Astrocyte (in vitro differentiated cells and primary cell): Measurements from ENCODE around the gene GNL3L. TPM values are rescaled to one million over a fixed set of nuclear protein-coding genes. Genes with fewer than 3 reads are reported as not detected.
"Not testable (repeated sequence)": the region's sequence is repeated elsewhere in the genome, so short reads cannot be mapped to it uniquely, and the experiment has no call there.

Source experiments
- DNase-seq: peaks from one replicate; pipeline ENCODE4 v3.0.0-alpha.2; 2010; ENCODE audit warnings: low read depth
- FAIRE-seq: peaks from 2 replicates; lab custom pipeline; 2011; peaks lifted over from hg19 to GRCh38; lab: Jason Lieb, UNC
- H2AFZ ChIP-seq: 2 replicates; pipeline ENCODE4 v1.6.0; 2012; ENCODE audit warnings: low read depth, low read length, inconsistent platforms
- H3K27ac ChIP-seq: 2 replicates; pipeline ENCODE4 v1.5.1; 2011; ENCODE audit warnings: low read depth, low read length, inconsistent platforms
- H3K27me3 ChIP-seq: 2 replicates; pipeline ENCODE4 v1.6.0; 2011; ENCODE audit warnings: low read length, inconsistent platforms; ENCODE audit not compliant: insufficient read depth
- H3K36me3 ChIP-seq: 2 replicates; pipeline ENCODE4 v1.5.1; 2011; ENCODE audit warnings: low read length, inconsistent platforms; ENCODE audit not compliant: insufficient read depth
- H3K4me1 ChIP-seq: 2 replicates; pipeline ENCODE4 v1.5.1; 2011; ENCODE audit warnings: low read length, inconsistent platforms; ENCODE audit not compliant: insufficient read depth
- H3K4me2 ChIP-seq: 2 replicates; pipeline ENCODE4 v1.6.0; 2012; ENCODE audit warnings: low read length, inconsistent platforms
- H3K4me3 ChIP-seq: 2 replicates; pipeline ENCODE4 v1.5.1; 2011; ENCODE audit warnings: low read depth, mild to moderate bottlenecking, low read length, inconsistent platforms; ENCODE audit not compliant: insufficient read depth
- H3K79me2 ChIP-seq: 2 replicates; pipeline ENCODE4 v1.6.0; 2012; ENCODE audit warnings: mild to moderate bottlenecking, low read length, inconsistent platforms; ENCODE audit not compliant: insufficient read depth
- H3K9ac ChIP-seq: 2 replicates; pipeline ENCODE4 v1.6.0; 2012; ENCODE audit warnings: mild to moderate bottlenecking, low read length, inconsistent platforms
- H3K9me3 ChIP-seq: 2 replicates; pipeline ENCODE4 v1.5.1; 2012; ENCODE audit warnings: low read depth, mild to moderate bottlenecking, low read length, inconsistent platforms; ENCODE audit not compliant: insufficient read depth
- H4K20me1 ChIP-seq: 2 replicates; pipeline ENCODE4 v1.6.0; 2012; ENCODE audit warnings: low read length, inconsistent platforms; ENCODE audit not compliant: insufficient read depth
- H3K27ac Mint-ChIP-seq: one replicate; pipeline ENCODE4 v1.8.0; 2021; ENCODE audit warnings: mild to moderate bottlenecking, mixed read lengths; ENCODE audit not compliant: unreplicated experiment
- H3K27me3 Mint-ChIP-seq: one replicate; pipeline ENCODE4 v1.8.0; 2021; ENCODE audit warnings: low read depth, mixed read lengths; ENCODE audit not compliant: unreplicated experiment
- H3K36me3 Mint-ChIP-seq: one replicate; pipeline ENCODE4 v1.8.0; 2021; ENCODE audit warnings: low read depth, mixed read lengths; ENCODE audit not compliant: unreplicated experiment
- H3K4me1 Mint-ChIP-seq: one replicate; pipeline ENCODE4 v1.8.0; 2021; ENCODE audit warnings: low read depth, mixed read lengths; ENCODE audit not compliant: unreplicated experiment
- H3K4me3 Mint-ChIP-seq: one replicate; pipeline ENCODE4 v1.8.0; 2021; ENCODE audit warnings: mild to moderate bottlenecking, moderate library complexity, mixed read lengths; ENCODE audit not compliant: unreplicated experiment
- H3K9me3 Mint-ChIP-seq: one replicate; pipeline ENCODE4 v1.8.0; 2021; ENCODE audit warnings: mild to moderate bottlenecking, mixed read lengths; ENCODE audit not compliant: unreplicated experiment
- EZH2 ChIP-seq: IDR thresholded peaks from 2 replicates; pipeline ENCODE4 v1.6.1; 2012; ENCODE audit warnings: mild to moderate bottlenecking, low read length, inconsistent platforms; ENCODE audit not compliant: insufficient read depth
- total RNA-seq: library from RNA; stranded (reverse); gene quantifications from 2 replicates; pipeline ENCODE4 v1.2.1, GENCODE V29; 2021
- TF ChIP-seq, protein P1 (sequence below): IDR thresholded peaks from 2 replicates; pipeline ENCODE4 v1.5.1; 2011; ENCODE audit warnings: low read depth, mild to moderate bottlenecking, inconsistent platforms, low read length, moderate library complexity; ENCODE audit not compliant: insufficient read depth

GNL3L gene
- total RNA-seq, 1 donor from 2014 or later, result 46.5 TPM

DNA sequence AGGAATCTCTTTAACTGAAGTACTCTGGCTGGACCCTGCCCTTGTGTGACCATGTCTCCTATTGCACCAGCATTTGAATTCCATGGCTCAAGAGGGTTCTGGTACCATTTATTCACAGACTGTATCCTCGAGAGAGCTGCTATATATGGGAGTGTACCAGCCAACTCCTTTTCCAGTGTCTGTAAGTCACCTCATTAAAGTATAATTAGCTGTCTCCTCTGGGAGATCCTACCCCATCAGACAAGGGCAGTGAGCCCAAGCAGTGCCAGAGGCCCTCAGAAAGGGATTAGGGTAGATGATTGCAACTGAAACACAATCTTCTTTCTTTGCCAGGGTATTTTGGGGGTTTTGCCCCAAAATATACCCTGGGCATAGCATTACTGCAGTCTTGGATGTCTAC lies 31.6 kb downstream of the GNL3L start:
- peaks cover 6% of the 10 kb centered on the region for H3K36me3 ChIP-seq
- H3K9ac ChIP-seq, result no peak overlapping the region

DNA sequence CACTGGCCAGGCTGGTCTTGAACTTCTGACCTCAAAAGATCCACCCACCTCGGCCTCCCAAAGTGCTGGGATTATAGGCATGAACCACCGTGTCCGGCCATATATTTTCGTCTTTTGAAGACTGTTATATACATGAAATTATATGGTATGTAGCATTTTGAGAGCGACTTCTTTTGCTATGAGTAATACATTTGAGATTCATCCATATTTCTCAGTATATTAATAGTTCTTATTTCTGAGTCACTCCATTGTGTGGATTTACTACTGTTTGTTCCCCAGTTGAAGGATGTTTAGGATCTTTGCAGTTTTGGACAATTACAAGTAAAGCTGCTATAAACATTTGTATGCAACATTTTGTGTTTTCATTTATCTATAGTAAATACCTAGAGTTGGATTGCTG lies 34.9 kb downstream of the GNL3L start:
- H3K9me3 Mint-ChIP-seq, result no peaks in the 10 kb centered on the region
- peaks cover 6% of the 10 kb centered on the region for H3K36me3 ChIP-seq
- FAIRE-seq (peak; percentile 80), DNase-seq (no peak)
- TF ChIP-seq EZH2, result no peak
- TF ChIP-seq, protein P1, sequence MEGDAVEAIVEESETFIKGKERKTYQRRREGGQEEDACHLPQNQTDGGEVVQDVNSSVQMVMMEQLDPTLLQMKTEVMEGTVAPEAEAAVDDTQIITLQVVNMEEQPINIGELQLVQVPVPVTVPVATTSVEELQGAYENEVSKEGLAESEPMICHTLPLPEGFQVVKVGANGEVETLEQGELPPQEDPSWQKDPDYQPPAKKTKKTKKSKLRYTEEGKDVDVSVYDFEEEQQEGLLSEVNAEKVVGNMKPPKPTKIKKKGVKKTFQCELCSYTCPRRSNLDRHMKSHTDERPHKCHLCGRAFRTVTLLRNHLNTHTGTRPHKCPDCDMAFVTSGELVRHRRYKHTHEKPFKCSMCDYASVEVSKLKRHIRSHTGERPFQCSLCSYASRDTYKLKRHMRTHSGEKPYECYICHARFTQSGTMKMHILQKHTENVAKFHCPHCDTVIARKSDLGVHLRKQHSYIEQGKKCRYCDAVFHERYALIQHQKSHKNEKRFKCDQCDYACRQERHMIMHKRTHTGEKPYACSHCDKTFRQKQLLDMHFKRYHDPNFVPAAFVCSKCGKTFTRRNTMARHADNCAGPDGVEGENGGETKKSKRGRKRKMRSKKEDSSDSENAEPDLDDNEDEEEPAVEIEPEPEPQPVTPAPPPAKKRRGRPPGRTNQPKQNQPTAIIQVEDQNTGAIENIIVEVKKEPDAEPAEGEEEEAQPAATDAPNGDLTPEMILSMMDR, result no peak
- no peak overlapping the region for H3K27ac ChIP-seq
- no peak overlapping the region for H3K4me3 ChIP-seq
- no peaks in the 10 kb centered on the region for H3K27me3 ChIP-seq
- H4K20me1 ChIP-seq, result no peaks in the 10 kb centered on the region
- no peak overlapping the region for H3K4me2 ChIP-seq
- no peak overlapping the region for H3K27ac Mint-ChIP-seq
- H3K79me2 ChIP-seq, result no peaks in the 10 kb centered on the region
- H3K9ac ChIP-seq, result no peak overlapping the region
- peaks cover 7% of the 10 kb centered on the region for H3K36me3 Mint-ChIP-seq
- no peak overlapping the region for H3K4me3 Mint-ChIP-seq
- no peaks in the 10 kb centered on the region for H3K9me3 ChIP-seq
- H3K27me3 Mint-ChIP-seq, result no peaks in the 10 kb centered on the region
- H2AFZ ChIP-seq, result no peak overlapping the region
- H3K4me1 Mint-ChIP-seq, result no peaks in the 10 kb centered on the region
- no peaks in the 10 kb centered on the region for H3K4me1 ChIP-seq

More for the DNA sequence above, 31.6 kb downstream of the GNL3L start:
- FAIRE-seq, result no peak
- Mint-ChIP-seq H3K27ac (no peak overlapping the region), H3K27me3 (no peaks in the 10 kb centered on the region), H3K4me3 (no peak overlapping the region), H3K9me3 (no peaks in the 10 kb centered on the region), H3K36me3 (peaks cover 7% of the 10 kb centered on the region), H3K4me1 (no peaks in the 10 kb centered on the region)
- no peaks in the 10 kb centered on the region for H4K20me1 ChIP-seq
- no peaks in the 10 kb centered on the region for H3K79me2 ChIP-seq
- no peak for DNase-seq
- H3K9me3 ChIP-seq, result no peaks in the 10 kb centered on the region
- no peak overlapping the region for H3K4me3 ChIP-seq
- no peak for TF ChIP-seq EZH2
- TF ChIP-seq, protein P1, result no peak
- H3K4me2 ChIP-seq, result no peak overlapping the region
- H2AFZ ChIP-seq, result no peak overlapping the region
- no peak overlapping the region for H3K27ac ChIP-seq
- H3K27me3 ChIP-seq, result no peaks in the 10 kb centered on the region
- H3K4me1 ChIP-seq, result no peaks in the 10 kb centered on the region

DNA sequence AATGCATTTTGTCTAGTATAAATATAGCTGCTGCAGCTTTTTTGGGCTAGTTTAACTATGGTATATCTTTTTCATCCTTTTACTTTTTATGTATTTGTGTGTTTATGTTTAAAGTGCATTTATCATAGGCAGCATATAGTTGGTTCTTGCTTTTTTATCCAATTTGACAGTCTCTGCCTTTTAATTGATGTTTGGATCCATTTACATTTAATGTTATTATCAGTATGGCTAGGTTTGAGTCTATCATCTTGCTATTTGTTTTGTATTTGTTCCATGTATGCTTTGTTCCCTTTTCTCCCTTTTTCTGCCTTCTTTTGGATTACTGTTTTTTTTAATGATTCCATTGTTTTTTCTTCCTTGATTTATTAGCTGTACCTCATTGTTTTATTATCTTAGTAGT lies 40.3 kb downstream of the GNL3L start:
- Histone ChIP-seq H3K4me1 (no peaks in the 10 kb centered on the region), H3K9ac (no peak overlapping the region), H3K27ac (no peak overlapping the region), H3K9me3 (no peaks in the 10 kb centered on the region), H4K20me1 (no peaks in the 10 kb centered on the region), H3K79me2 (no peaks in the 10 kb centered on the region), H3K27me3 (no peaks in the 10 kb centered on the region), H3K36me3 (no peaks in the 10 kb centered on the region), H2AFZ (no peak overlapping the region), H3K4me3 (no peak overlapping the region), H3K4me2 (no peak overlapping the region)
- FAIRE-seq, result peak; percentile 26
- TF ChIP-seq, protein P1, result no peak
- TF ChIP-seq EZH2, result no peak
- Mint-ChIP-seq H3K9me3 (no peaks in the 10 kb centered on the region), H3K36me3 (peaks cover 6% of the 10 kb centered on the region), H3K27ac (no peak overlapping the region), H3K27me3 (no peaks in the 10 kb centered on the region), H3K4me1 (no peaks in the 10 kb centered on the region), H3K4me3 (no peak overlapping the region)
- DNase-seq, result no peak

DNA sequence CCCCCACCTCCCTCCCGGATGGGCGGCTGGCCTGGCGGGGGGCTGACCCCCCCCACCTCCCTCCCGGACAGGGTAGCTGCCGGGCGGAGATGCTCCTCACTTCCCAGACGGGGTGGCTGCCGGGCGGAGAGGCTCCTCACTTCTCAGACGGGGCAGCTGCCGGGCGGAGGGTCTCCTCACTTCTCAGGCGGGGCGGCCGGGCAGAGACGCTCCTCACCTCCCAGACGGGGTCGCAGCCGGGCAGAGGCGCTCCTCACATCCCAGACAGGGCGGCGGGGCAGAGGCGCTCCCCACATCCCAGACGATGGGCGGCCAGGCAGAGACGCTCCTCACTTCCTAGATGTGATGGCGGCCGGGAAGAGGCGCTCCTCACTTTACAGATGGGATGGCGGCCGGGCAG lies 42.6 kb downstream of the GNL3L start:
- H3K9me3 Mint-ChIP-seq, H3K36me3 ChIP-seq, H3K36me3 Mint-ChIP-seq, H4K20me1 ChIP-seq, H3K27me3 ChIP-seq, H3K27ac Mint-ChIP-seq, DNase-seq, H3K4me1 Mint-ChIP-seq, H3K27me3 Mint-ChIP-seq, H2AFZ ChIP-seq, H3K4me2 ChIP-seq, H3K4me1 ChIP-seq, FAIRE-seq, H3K27ac ChIP-seq, H3K9ac ChIP-seq, H3K4me3 ChIP-seq, H3K9me3 ChIP-seq, H3K79me2 ChIP-seq, H3K4me3 Mint-ChIP-seq: not testable (repeated sequence)
